T-helper 22 cell (primary cell): ENCODE measurements around the gene P2RY13.

Source experiments
- DNase-seq: peaks from one replicate; pipeline ENCODE4 v3.0.0-alpha.2; 2020; ENCODE audit warnings: low read depth

Gene P2RY13

DNA sequence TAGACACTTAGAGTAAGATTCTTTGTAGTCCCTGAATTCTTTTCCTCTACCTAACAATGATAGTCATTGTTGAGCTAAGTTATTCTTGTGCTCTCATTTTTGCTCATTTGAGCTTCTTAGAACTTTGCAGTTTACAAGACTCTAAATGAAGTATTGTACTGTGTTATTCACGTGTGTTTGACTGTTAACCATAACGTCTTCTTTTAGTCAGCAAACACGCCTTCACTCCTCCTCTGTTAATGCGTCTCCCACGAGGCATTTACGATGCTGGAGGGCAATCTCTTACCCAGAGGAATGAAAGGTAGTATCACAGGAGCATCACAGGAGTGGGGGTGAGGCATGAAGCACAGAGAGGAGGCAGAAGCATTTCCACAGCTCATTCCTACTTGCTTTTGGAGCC is 36.2 kb downstream of the P2RY13 start:
- DNase-seq = no peak

DNA sequence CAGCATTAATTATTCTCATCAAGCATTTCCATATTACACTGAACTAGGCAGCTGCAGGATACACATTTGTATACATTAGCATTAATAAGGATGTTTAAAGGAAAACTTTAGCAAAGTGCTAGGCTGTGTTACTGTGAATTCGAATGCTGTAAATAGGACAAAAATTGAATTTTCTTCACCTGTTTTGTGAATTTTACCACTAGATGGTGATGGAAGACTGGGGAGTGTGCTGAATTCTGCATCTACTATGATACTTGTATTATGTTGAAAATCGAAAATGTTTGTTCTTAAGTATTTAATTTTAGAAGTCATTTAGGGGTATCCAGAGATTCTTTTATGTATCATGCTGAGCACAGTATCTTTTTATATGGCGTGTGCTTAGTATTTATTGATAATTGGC is 38.7 kb downstream of the P2RY13 start:
- DNase-seq = no peak

DNA sequence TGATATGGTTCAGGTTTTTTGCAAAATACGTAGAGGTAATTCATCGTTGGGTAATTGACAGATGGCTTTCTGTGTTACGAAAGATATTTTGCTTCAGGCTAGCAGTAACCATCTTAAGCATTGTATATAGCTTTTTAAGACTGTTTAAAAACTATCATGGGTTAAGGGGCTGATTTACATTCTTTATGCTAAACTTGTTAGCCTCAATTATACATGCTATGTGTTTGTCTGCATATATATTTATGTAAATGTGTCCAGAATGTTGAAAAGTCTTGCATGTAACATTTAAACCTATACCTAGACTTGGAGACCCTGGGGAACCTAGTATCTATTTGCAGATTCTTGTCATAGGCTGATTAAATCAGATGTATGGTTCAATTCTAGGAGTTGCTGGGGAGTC is 39.9 kb downstream of the P2RY13 start:
- no peak for DNase-seq

DNA sequence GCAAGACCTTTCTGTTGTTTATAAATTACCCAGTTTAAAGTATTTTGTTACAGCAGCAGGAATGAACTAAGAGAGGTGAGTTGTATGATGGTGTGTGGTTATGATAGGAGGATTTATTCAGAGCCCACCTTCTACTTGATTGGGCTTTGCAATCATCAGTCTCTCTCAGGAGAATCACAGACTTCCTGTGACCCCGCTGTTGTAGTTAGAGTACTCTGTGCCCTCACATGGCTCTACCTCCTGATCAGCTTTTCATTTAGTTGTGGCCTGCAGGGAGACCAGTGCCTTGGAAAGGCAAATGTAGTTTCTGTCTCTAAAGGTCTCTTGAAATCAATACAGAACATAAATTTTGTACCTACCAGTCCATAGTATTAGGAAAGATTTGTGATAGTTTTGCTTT is 43.4 kb downstream of the P2RY13 start:
- no peak for DNase-seq

DNA sequence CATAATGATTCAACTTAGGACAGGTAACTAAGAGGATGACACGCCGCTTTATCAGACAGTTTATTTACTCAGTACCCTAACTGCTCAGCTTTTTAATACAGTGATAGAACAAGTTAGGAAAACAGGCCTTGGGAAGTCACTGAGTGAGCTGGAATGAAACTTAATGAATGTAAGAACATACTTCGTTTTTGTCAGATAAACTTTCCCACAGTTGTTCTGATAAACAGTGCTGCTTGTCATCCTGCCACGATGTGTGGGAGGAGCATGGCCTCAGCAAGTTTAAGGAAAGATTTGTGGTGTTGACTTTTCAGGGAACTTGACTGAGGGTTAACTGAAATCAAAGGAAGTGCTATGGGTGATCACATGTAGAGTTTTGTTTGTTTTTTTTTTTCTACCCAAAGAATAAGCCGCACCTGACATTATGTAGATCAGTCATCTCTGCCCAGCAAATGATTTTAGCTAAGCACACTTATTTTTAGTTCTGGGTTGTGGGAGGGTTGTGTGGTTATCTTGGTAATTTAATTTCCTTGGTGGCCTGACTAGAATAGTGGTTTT is 45.4 kb downstream of the P2RY13 start:
- DNase-seq = no peak

DNA sequence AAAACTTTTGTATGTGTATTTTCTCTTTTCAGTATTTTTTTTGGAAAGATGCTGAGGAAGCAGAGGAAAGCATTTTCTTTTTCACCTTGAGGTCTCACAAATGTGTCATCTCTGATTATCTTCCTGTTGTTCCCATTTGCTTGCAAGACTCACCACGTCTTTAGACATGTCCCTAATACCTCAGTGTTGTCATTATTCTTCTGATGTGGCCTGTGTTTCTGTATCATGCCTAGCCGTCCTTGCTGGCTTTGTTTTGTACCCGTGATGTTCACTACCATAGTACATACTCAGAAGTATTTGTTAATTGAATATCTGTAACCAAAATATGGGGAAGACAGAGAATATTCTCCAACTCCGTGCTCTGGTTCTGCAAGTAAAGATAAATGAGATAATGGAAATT is 46.0 kb downstream of the P2RY13 start:
- no peak for DNase-seq

DNA sequence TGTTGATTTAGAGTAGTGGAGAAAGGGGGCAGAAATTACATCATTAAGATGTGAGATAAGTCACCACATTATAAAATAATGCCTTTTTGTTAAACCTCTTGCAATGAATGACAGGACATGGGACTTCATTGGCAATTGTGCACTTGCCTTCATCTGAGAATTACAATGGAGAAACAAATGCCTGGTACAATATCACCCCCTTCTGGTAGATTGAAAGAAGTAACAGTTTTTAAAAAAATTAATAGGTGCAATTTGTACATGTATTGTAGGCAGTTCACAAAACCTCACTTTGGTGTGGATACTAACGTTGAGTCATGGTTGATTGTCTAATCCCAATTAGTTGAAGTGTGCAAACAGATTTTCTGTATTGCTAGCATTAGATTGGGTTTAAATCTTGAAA is 46.4 kb downstream of the P2RY13 start:
- DNase-seq = no peak

DNA sequence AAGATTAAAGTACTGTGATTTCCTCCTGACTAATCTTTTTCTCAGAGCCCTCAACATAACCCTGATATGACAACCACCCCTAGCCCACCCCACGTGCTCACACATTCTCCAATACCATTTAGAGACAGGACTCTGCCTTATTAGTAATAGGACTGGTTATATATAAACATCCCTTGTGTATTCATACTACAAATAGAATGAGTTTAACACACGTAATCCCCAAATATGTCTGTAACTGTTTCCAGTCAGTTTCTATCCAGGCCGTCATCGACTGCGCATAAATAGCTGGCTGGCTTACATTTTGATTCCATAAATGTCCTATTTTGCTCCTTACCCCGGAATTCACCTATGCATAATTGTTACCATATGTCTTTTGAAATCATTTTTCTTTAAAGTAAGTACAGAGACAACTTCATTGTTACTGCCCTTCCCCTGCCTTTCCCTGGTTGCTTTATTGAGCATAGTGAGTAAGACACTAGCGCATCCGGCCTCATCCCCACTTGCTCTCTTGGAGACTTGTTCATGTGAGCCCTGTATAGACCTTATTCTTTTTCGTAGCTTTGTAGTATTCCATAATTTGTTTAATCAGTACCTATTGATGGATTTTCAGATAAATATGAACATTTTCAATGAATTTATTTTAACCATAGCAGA is 47.6 kb downstream of the P2RY13 start:
- DNase-seq = no peak

DNA sequence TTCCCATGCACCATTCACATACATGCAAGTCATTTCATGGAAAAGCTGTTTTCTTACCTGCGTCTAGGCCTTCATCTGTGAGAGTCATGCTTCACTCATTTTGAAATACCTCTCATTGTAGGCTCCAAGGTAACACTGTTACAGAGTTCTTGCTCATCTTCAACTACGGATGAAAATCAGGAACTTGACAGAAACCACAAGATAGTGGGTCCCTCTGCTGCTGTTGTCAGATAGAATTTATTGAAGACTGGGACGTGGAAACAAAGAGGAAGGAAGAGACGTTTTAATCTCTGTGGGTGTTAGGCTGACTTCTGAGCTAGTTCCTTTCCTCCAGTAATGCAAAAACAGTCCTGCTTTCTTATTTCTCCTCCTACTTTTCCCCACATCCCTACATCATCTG is 51.1 kb downstream of the P2RY13 start, which contains the start of gene P2RY14:
Gene P2RY14 (minus strand): TSS at position 313 of the 400 bp plus-strand sequence. CDS start 64,226 bp downstream, outside the sequence.
- no peak for DNase-seq

DNA sequence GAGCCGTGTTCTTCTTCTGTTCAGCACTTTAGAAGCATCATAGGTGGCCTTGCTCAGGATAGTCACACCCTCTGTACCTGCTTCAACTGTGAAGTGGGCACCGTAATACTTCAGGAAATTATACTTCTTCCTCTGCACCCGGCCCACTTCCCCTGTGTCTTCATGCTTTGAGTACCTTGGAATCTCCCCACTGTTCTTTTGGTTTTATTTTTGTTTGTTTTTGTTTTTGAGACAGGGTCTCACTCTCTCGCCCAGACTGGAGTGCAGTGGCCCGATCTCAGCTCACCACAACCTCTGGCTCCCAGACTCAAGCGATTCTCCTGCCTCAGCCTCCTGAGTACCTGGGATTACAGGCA is 52.7 kb downstream of the P2RY13 start:
- DNase-seq = peak; percentile 4
